H1 (cell line): ENCODE data around the gene PRR30.

ENCODE experiments used
- CTCF ChIP-seq, 3 experiments: IDR thresholded peaks; 1 replicate in 2 of 3; 2 replicates in 1 of 3; pipeline versions ENCODE4 v1.5.1 to v1.6.1; 2011; ENCODE audit warnings: low read length in 3 of 3, mild to moderate bottlenecking in 3 of 3, inconsistent platforms in 2 of 3, low read depth in 1 of 3, moderate library complexity in 1 of 3; ENCODE audit not compliant: insufficient read depth in 1 of 3; ENCODE audit errors: control extremely low read depth in 1 of 3
- E2F6 ChIP-seq: IDR thresholded peaks from 2 replicates; pipeline ENCODE4 v1.6.1; 2012; ENCODE audit warnings: inconsistent platforms
- EP300 ChIP-seq, 2 experiments: IDR thresholded peaks; 1 replicate in 1 of 2; 2 replicates in 1 of 2; pipeline ENCODE4 v1.6.1; 2011 to 2012; ENCODE audit warnings: low read depth in 2 of 2, low read length in 2 of 2, mild to moderate bottlenecking in 2 of 2, borderline replicate concordance in 1 of 2, inconsistent platforms in 1 of 2, moderate library complexity in 1 of 2
- HDAC2 ChIP-seq, 2 experiments: fragments of 300-600 bp in 1 of 2; sonication (generic) in 1 of 2; IDR thresholded peaks; 2 replicates each; pipeline ENCODE4 v1.6.1; 2011 to 2012; ENCODE audit warnings: low read depth in 2 of 2, low read length in 2 of 2, mild to moderate bottlenecking in 2 of 2, moderate library complexity in 2 of 2, borderline replicate concordance in 1 of 2, inconsistent platforms in 1 of 2
- KDM5A ChIP-seq: fragments of 200-600 bp; IDR thresholded peaks from 2 replicates; pipeline ENCODE4 v1.7.1; 2012; ENCODE audit warnings: mild to moderate bottlenecking, low read length, inconsistent platforms, mixed read lengths
- RAD21 ChIP-seq, 2 experiments: IDR thresholded peaks in 1 of 2; conservative IDR thresholded peaks in 1 of 2; 2 replicates each; pipeline ENCODE4 v1.6.1; 2011; ENCODE audit warnings: low read depth in 2 of 2, low read length in 2 of 2, improper control_type of control experiment in 1 of 2, inconsistent platforms in 1 of 2, mild to moderate bottlenecking in 1 of 2, moderate library complexity in 1 of 2
- SAP30 ChIP-seq: fragments of 300-600 bp; sonication (generic); IDR thresholded peaks from 2 replicates; pipeline ENCODE4 v1.7.1; 2012; ENCODE audit warnings: low read length, moderate library complexity, mild to moderate bottlenecking, inconsistent platforms; ENCODE audit not compliant: insufficient read depth, insufficient replicate concordance
- SIN3A ChIP-seq, 2 experiments: IDR thresholded peaks in 1 of 2; conservative IDR thresholded peaks in 1 of 2; 2 replicates each; pipeline ENCODE4 v1.6.1; 2011 to 2012; ENCODE audit warnings: low read length in 2 of 2, improper control_type of control experiment in 1 of 2, low read depth in 1 of 2, mild to moderate bottlenecking in 1 of 2
- TEAD4 ChIP-seq: IDR thresholded peaks from 2 replicates; pipeline ENCODE4 v1.6.1; 2012; ENCODE audit warnings: low read depth, low read length, inconsistent platforms, mixed read lengths

- TF ChIP-seq TEAD4 (no peak), SAP30 (no peak), E2F6 (no peak), CTCF (IDR thresholded peaks at IDR 0.05; ENCODE audit: control extremely low read depth in 1 of 3, insufficient read depth in 1 of 3, low read depth in 1 of 3, low read length in 3 of 3) (no peak), RAD21 (IDR thresholded peaks at IDR 0.05 in 1 of 2, conservative IDR thresholded peaks at IDR 0.05 in 1 of 2; ENCODE audit: low read depth in 2 of 2, low read length in 2 of 2) (no peak), KDM5A (no peak), EP300 (IDR thresholded peaks at IDR 0.05; ENCODE audit: borderline replicate concordance in 1 of 2, low read depth in 2 of 2, low read length in 2 of 2) (no peak), HDAC2 (IDR thresholded peaks at IDR 0.05; ENCODE audit: borderline replicate concordance in 1 of 2, low read depth in 2 of 2, low read length in 2 of 2) (no peak), SIN3A (conservative IDR thresholded peaks at IDR 0.05 in 1 of 2, IDR thresholded peaks at IDR 0.05 in 1 of 2; ENCODE audit: low read depth in 1 of 2, low read length in 2 of 2) (no peak)
These were observed 26.0 kb upstream of the PRR30 start for GRCh38 chr2:27164960-27165763.
